ENCODE measurements around the gene TM9SF1. TPM values are rescaled to one million over a fixed set of nuclear protein-coding genes. Genes with fewer than 3 reads are reported as not detected.
A peak's percentile ranks its signal among the peaks of the same experiment; 100 is the strongest.

The TM9SF1 gene
- total and polyA plus RNA-seq, 2 of the 13 experiments (the other 11 are each of a cell fraction or from before 2014, with no cell fraction given) = 83.2 to 110 TPM

GRCh38 chr14:24196071-24197055 lies 1.1 kb upstream of the TM9SF1 start (continued):
- TF ChIP-seq ZNF264 (CRISPR knock-in tag; IDR thresholded peaks at IDR 0.05) = peak; percentile 74; the same call in 1 of the 2 replicates
- 0 out of 2 replicates have a peak, but pooled peaks have one; percentile 40 for TF ChIP-seq ZMYM4 (CRISPR knock-in tag; IDR thresholded peaks at IDR 0.05)
- 0 out of 2 replicates have a peak, but pooled peaks have one; percentile 32 for TF ChIP-seq PBX3 (CRISPR knock-in tag; IDR thresholded peaks at IDR 0.05; ENCODE audit: borderline replicate concordance)
- peak; percentile 14; the same call in 1 of the 2 replicates for TF ChIP-seq NCOA5 (CRISPR knock-in tag; IDR thresholded peaks at IDR 0.05)
- TF ChIP-seq ZBTB43 (CRISPR knock-in tag; conservative IDR thresholded peaks at IDR 0.05) = peak; percentile 17
- TF ChIP-seq ZMAT3 (CRISPR knock-in tag; conservative IDR thresholded peaks at IDR 0.05) = no peak; the same call in 1 of the 2 replicates
- TF ChIP-seq ZNF12 (CRISPR knock-in tag; IDR thresholded peaks at IDR 0.05) = 0 out of 2 replicates have a peak, but pooled peaks have one; percentile 6
- TF ChIP-seq ZNF30 (CRISPR knock-in tag; IDR thresholded peaks at IDR 0.05) = 0 out of 2 replicates have a peak, but pooled peaks have one; percentile 52
- no peak for TF ChIP-seq ZNF616 (CRISPR knock-in tag; IDR thresholded peaks at IDR 0.05; ENCODE audit: low read depth)
- TF ChIP-seq CBX2 (IDR thresholded peaks at IDR 0.05; ENCODE audit: low read depth, low read length) = no peak
- 0 out of 2 replicates have a peak, but pooled peaks have one; percentile 19 for TF ChIP-seq CBX2 (CRISPR knock-in tag; IDR thresholded peaks at IDR 0.05; ENCODE audit: low read depth)
- peak; percentile 95; the same call in 1 of the 2 replicates for TF ChIP-seq FOXO4 (CRISPR knock-in tag; conservative IDR thresholded peaks at IDR 0.05)
- TF ChIP-seq SIN3A (IDR thresholded peaks at IDR 0.05; ENCODE audit: borderline replicate concordance, low read depth, low read length) = peak; percentile 49; the same call in 1 of the 2 replicates
- TF ChIP-seq MLX (CRISPR knock-in tag; IDR thresholded peaks at IDR 0.05) = peak; percentile 22; the same call in 1 of the 2 replicates
- TF ChIP-seq ZBTB39 (CRISPR knock-in tag; IDR thresholded peaks at IDR 0.05) = peak; percentile 76; the same call in 1 of the 2 replicates
- peak; percentile 81 for TF ChIP-seq DNMT3B (CRISPR knock-in tag; conservative IDR thresholded peaks at IDR 0.05)
- TF ChIP-seq TEAD2 (CRISPR knock-in tag; IDR thresholded peaks at IDR 0.05) = peak; percentile 64; the same call in 1 of the 2 replicates
- TF ChIP-seq REL (CRISPR knock-in tag; conservative IDR thresholded peaks at IDR 0.05) = no peak
- 0 out of 2 replicates have a peak, but pooled peaks have one; percentile 25 for TF ChIP-seq ZNF331 (CRISPR knock-in tag; IDR thresholded peaks at IDR 0.05)
- 0 out of 2 replicates have a peak, but pooled peaks have one; percentile 25 for TF ChIP-seq ZBTB21 (CRISPR knock-in tag; IDR thresholded peaks at IDR 0.05)
- 0 out of 2 replicates have a peak, but pooled peaks have one; percentile 15 for TF ChIP-seq MATR3 (CRISPR knock-in tag; IDR thresholded peaks at IDR 0.05)
